Thyroid gland (tissue), 4 donors: ENCODE data around the gene SNAPIN.

Experiments
- CTCF ChIP-seq, 6 experiments: fragments of 200-600 bp in 3 of 6; fragments of 450-650 bp in 3 of 6; sonication (generic) in 3 of 6; IDR thresholded peaks; one replicate each; pipeline ENCODE4 v1.5.1; 2016 to 2019; ENCODE audit warnings: antibody characterized with exemption in 6 of 6, mild to moderate bottlenecking in 2 of 6, inconsistent platforms in 1 of 6, moderate library complexity in 1 of 6
- POLR2A ChIP-seq, 2 donors: fragments of 450-650 bp; IDR thresholded peaks; one replicate each; pipeline ENCODE4 v1.6.1; 2017; ENCODE audit warnings: antibody characterized with exemption in 2 of 2, mild to moderate bottlenecking in 2 of 2, moderate library complexity in 1 of 2

- TF ChIP-seq CTCF (IDR thresholded peaks at IDR 0.05) (peak in 4 of 6 experiments; percentile 8 to 69 (median 56)), POLR2A (IDR thresholded peaks at IDR 0.05) (peak; percentile 64 to 82)
These were observed 31.4 kb upstream of the SNAPIN start, which contains the start of gene S100A13 for GRCh38 chr1:153626904-153627714.
